GM21723 (cell line): ENCODE data around the gene NEURL1B.

Experiments
- ATAC-seq: cut with Tn5 transposase; IDR thresholded peaks from one replicate; pipeline ENCODE4 v1.9.1; 2021; ENCODE audit warnings: mild to moderate bottlenecking, moderate library complexity; ENCODE audit not compliant: unreplicated experiment

NEURL1B gene

GRCh38 chr5:172690258-172691075 lies 49.4 kb downstream of the NEURL1B start:
- peak; percentile 55 for ATAC-seq

- ATAC-seq: no peak
Observed at GRCh38 chr5:172691886-172692285, 50.8 kb downstream of the NEURL1B start.

GRCh38 chr5:172692451-172692850 lies 51.4 kb downstream of the NEURL1B start:
- ATAC-seq: no peak

GRCh38 chr5:172692981-172693380 lies 51.9 kb downstream of the NEURL1B start:
- no peak for ATAC-seq

- no peak for ATAC-seq
Observed at GRCh38 chr5:172694061-172694460, 53.0 kb downstream of the NEURL1B start.

GRCh38 chr5:172694541-172694940 lies 53.5 kb downstream of the NEURL1B start:
- no peak for ATAC-seq

GRCh38 chr5:172695232-172696054 lies 54.4 kb downstream of the NEURL1B start:
- no peak for ATAC-seq

GRCh38 chr5:172696171-172696849 lies 55.2 kb downstream of the NEURL1B start:
- ATAC-seq: no peak

- ATAC-seq: peak; percentile 86
Observed at GRCh38 chr5:172697123-172698121, 56.4 kb downstream of the NEURL1B start.

- ATAC-seq: no peak
Observed at GRCh38 chr5:172699423-172699822, 58.4 kb downstream of the NEURL1B start.

- ATAC-seq: no peak
Observed at GRCh38 chr5:172699999-172700364, 58.9 kb downstream of the NEURL1B start.

GRCh38 chr5:172700365-172701290 lies 59.6 kb downstream of the NEURL1B start:
- no peak for ATAC-seq

- ATAC-seq: no peak
Observed at GRCh38 chr5:172701291-172701656, 60.2 kb downstream of the NEURL1B start.

- no peak for ATAC-seq
Observed at GRCh38 chr5:172703952-172704351, 62.9 kb downstream of the NEURL1B start.

- ATAC-seq: no peak
Observed at GRCh38 chr5:172705576-172706084, 64.6 kb downstream of the NEURL1B start.

GRCh38 chr5:172706796-172707195 lies 65.7 kb downstream of the NEURL1B start:
- ATAC-seq: no peak

GRCh38 chr5:172707285-172708182 lies 66.5 kb downstream of the NEURL1B start:
- ATAC-seq: no peak

- ATAC-seq: no peak
Observed at GRCh38 chr5:172708183-172708505, 67.1 kb downstream of the NEURL1B start.
